Stimulated activated CD4-positive, alpha-beta T cell treated with anti-CD3 and anti-CD28 coated beads, Interleukin-4, amount 100 ng/mL, for 24 hours (primary cell): Measurements from ENCODE around the gene CCNG2.

Experiments
- DNase-seq: peaks from one replicate; pipeline ENCODE4 v3.0.0-alpha.2; 2020

Gene CCNG2

GRCh38 chr4:77147079-77147782, 9.8 kb upstream of the CCNG2 start:
- no peak for DNase-seq

GRCh38 chr4:77148078-77148477, 8.9 kb upstream of the CCNG2 start:
- no peak for DNase-seq

- DNase-seq: no peak
Measured at GRCh38 chr4:77149789-77150188, 7.2 kb upstream of the CCNG2 start.

- DNase-seq: no peak
Measured at GRCh38 chr4:77151241-77151640, 5.8 kb upstream of the CCNG2 start.

- no peak for DNase-seq
Measured at GRCh38 chr4:77152421-77152820, 4.6 kb upstream of the CCNG2 start.

GRCh38 chr4:77153006-77153405, 4.0 kb upstream of the CCNG2 start:
- DNase-seq: no peak

GRCh38 chr4:77154065-77154464, 2.9 kb upstream of the CCNG2 start:
- no peak for DNase-seq

- no peak for DNase-seq
Measured at GRCh38 chr4:77154761-77155499, 2.1 kb upstream of the CCNG2 start.

GRCh38 chr4:77155631-77156452, 1.2 kb upstream of the CCNG2 start:
- DNase-seq: no peak

GRCh38 chr4:77156533-77156911, 485 bp upstream of the CCNG2 start:
- DNase-seq: peak; percentile 97

GRCh38 chr4:77157859-77158486, 966 bp downstream of the CCNG2 start:
- peak; percentile 59 for DNase-seq

GRCh38 chr4:77158487-77158861, 1.5 kb downstream of the CCNG2 start:
- peak; percentile 6 for DNase-seq

GRCh38 chr4:77159806-77160205, 2.8 kb downstream of the CCNG2 start:
- DNase-seq: no peak

- DNase-seq: no peak
Measured at GRCh38 chr4:77163641-77164040, 6.6 kb downstream of the CCNG2 start.

GRCh38 chr4:77167173-77167572, 10.2 kb downstream of the CCNG2 start:
- DNase-seq: no peak

- no peak for DNase-seq
Measured at GRCh38 chr4:77167866-77168265, 10.9 kb downstream of the CCNG2 start.

- no peak for DNase-seq
Measured at GRCh38 chr4:77169481-77169880, 12.5 kb downstream of the CCNG2 start.

- no peak for DNase-seq
Measured at GRCh38 chr4:77170926-77171325, 13.9 kb downstream of the CCNG2 start.

- DNase-seq: no peak
Measured at GRCh38 chr4:77172336-77172735, 15.3 kb downstream of the CCNG2 start.

- no peak for DNase-seq
Measured at GRCh38 chr4:77174426-77174825, 17.4 kb downstream of the CCNG2 start.

- DNase-seq: no peak
Measured at GRCh38 chr4:77175201-77175611, 18.2 kb downstream of the CCNG2 start.

GRCh38 chr4:77176640-77177039, 19.6 kb downstream of the CCNG2 start:
- no peak for DNase-seq

- DNase-seq: no peak
Measured at GRCh38 chr4:77177199-77177598, 20.2 kb downstream of the CCNG2 start.
